Spleen (tissue), 7 donors: ENCODE results near the gene TSSK3.

Source experiments
- POLR2A ChIP-seq, 3 donors: fragments of 450-650 bp; IDR thresholded peaks; one replicate each; pipeline ENCODE4 v1.5.1; 2017; ENCODE audit warnings: antibody characterized with exemption in 3 of 3, mild to moderate bottlenecking in 1 of 3
- POLR2AphosphoS5 ChIP-seq, 3 donors: sonication (generic); formaldehyde crosslinking; IDR thresholded peaks; one replicate each; pipeline ENCODE4 v1.5.1; 2017; ENCODE audit warnings: antibody characterized with exemption in 3 of 3
- TF ChIP-seq, protein P1 (sequence below), 11 experiments: fragments of 200-600 bp in 7 of 11; fragments of 450-650 bp in 4 of 11; sonication (generic) in 4 of 11; IDR thresholded peaks in 8 of 11; conservative IDR thresholded peaks in 3 of 11; 1 replicate in 7 of 11; 2 replicates in 4 of 11; pipeline versions ENCODE4 v1.4.0 to v1.8.0; 2016 to 2021; ENCODE audit warnings: antibody characterized with exemption in 11 of 11, inconsistent platforms in 4 of 11, mild to moderate bottlenecking in 1 of 11
- donor health status: DM: no; HTN: no; CAD: no; lungs with moderate emphysema.
- donor health status: DM: no; HTN: no; CAD: no.
- donor health status: DM: no; HTN: no; CAD: no.

DNA sequence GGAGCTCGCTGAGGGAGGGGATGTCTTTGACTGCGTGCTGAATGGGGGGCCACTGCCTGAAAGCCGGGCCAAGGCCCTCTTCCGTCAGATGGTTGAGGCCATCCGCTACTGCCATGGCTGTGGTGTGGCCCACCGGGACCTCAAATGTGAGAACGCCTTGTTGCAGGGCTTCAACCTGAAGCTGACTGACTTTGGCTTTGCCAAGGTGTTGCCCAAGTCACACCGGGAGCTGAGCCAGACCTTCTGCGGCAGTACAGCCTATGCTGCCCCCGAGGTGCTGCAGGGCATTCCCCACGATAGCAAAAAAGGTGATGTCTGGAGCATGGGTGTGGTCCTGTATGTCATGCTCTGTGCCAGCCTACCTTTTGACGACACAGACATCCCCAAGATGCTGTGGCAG lies 1.4 kb downstream of the TSSK3 start:
- TF ChIP-seq POLR2AphosphoS5 (IDR thresholded peaks at IDR 0.05) (peak in 2 of 3 donors; percentile 38 to 65), POLR2A (IDR thresholded peaks at IDR 0.05) (no peak)
- TF ChIP-seq, protein P1, sequence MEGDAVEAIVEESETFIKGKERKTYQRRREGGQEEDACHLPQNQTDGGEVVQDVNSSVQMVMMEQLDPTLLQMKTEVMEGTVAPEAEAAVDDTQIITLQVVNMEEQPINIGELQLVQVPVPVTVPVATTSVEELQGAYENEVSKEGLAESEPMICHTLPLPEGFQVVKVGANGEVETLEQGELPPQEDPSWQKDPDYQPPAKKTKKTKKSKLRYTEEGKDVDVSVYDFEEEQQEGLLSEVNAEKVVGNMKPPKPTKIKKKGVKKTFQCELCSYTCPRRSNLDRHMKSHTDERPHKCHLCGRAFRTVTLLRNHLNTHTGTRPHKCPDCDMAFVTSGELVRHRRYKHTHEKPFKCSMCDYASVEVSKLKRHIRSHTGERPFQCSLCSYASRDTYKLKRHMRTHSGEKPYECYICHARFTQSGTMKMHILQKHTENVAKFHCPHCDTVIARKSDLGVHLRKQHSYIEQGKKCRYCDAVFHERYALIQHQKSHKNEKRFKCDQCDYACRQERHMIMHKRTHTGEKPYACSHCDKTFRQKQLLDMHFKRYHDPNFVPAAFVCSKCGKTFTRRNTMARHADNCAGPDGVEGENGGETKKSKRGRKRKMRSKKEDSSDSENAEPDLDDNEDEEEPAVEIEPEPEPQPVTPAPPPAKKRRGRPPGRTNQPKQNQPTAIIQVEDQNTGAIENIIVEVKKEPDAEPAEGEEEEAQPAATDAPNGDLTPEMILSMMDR (IDR thresholded peaks at IDR 0.05 in 8 of 11, conservative IDR thresholded peaks at IDR 0.05 in 3 of 11), result no peak
